OCI-LY3 (cell line): ENCODE measurements around the gene XPO1.

Experiments used
- CTCF ChIP-seq: fragments of 200-600, 300-600 bp; sonication (generic); IDR thresholded peaks from 2 replicates; pipeline ENCODE4 v1.5.1; 2014; ENCODE audit warnings: antibody characterized with exemption, low read length, low read depth
- EZH2phosphoT487 ChIP-seq: fragments of 200-600 bp; shearing (Covaris generic); IDR thresholded peaks from 2 replicates; pipeline ENCODE4 v1.6.1; 2018; ENCODE audit warnings: antibody characterized with exemption, mixed run types, low read depth

GRCh38 chr2:61448229-61448628 is 89.9 kb downstream of the XPO1 start:
- TF ChIP-seq EZH2phosphoT487 (no peak), CTCF (no peak)
